Heart right ventricle (tissue), 16 donors: ENCODE results near the gene ANKS1B. TPM values are rescaled to one million over a fixed set of nuclear protein-coding genes. Genes with fewer than 3 reads are reported as not detected.

Source experiments
- ATAC-seq, 8 donors: fragments of 200-7000 bp; cut with Tn5 transposase; one replicate each; pipeline ENCODE4 v1.9.1; 2020; ENCODE audit warnings: mild to moderate bottlenecking in 8 of 8, moderate library complexity in 8 of 8, moderate number of reproducible peaks in 1 of 8
- DNase-seq, 2 donors: peaks; one replicate each; pipeline ENCODE4 v3.0.0-alpha.2; 2020
- H3K27ac ChIP-seq, 10 donors: fragments of 200-600 bp; sonication (generic) in 2 of 10; one replicate each; pipeline versions ENCODE4 v1.5.0 to v1.8.0; 2020 to 2022; ENCODE audit warnings: mild to moderate bottlenecking in 3 of 10
- H3K27me3 ChIP-seq, 7 donors: fragments of 200-600 bp; one replicate each; pipeline ENCODE4 v1.8.0; 2021 to 2022; ENCODE audit warnings: mild to moderate bottlenecking in 2 of 7
- H3K36me3 ChIP-seq, 9 donors: fragments of 200-600 bp; sonication (generic) in 1 of 9; one replicate each; pipeline versions ENCODE4 v1.5.0 to v1.8.0; 2020 to 2022; ENCODE audit warnings: mild to moderate bottlenecking in 2 of 9
- H3K4me1 ChIP-seq, 9 donors: fragments of 200-600 bp; sonication (generic) in 1 of 9; one replicate each; pipeline versions ENCODE4 v1.5.0 to v1.8.0; 2020 to 2022; ENCODE audit warnings: mild to moderate bottlenecking in 4 of 9
- H3K4me3 ChIP-seq, 10 donors: fragments of 200-600 bp; sonication (generic) in 2 of 10; one replicate each; pipeline versions ENCODE4 v1.5.0 to v1.8.0; 2020 to 2022; ENCODE audit warnings: mild to moderate bottlenecking in 7 of 10, moderate library complexity in 2 of 10
- H3K9me3 ChIP-seq, 11 donors: fragments of 200-600 bp in 10 of 11; sonication (generic) in 2 of 11; one replicate each; pipeline versions ENCODE4 v1.5.0 to v1.8.0; 2013 to 2022; ENCODE audit warnings: mild to moderate bottlenecking in 2 of 11, control low read depth in 1 of 11, moderate library complexity in 1 of 11
- CTCF ChIP-seq, 9 donors: fragments of 200-600 bp; sonication (generic) in 2 of 9; IDR thresholded peaks; one replicate each; pipeline versions ENCODE4 v1.5.0 to v1.8.0; 2021 to 2022; ENCODE audit warnings: antibody characterized with exemption in 9 of 9, mild to moderate bottlenecking in 5 of 9, moderate library complexity in 1 of 9
- WGBS, 2 donors: extraction: QIAGEN DNeasy Blood & Tissue Kit; methylation state at CpG; one replicate each; pipeline ENCODE4 v1.1.7; 2013; ENCODE audit warnings: inconsistent platforms in 1 of 2; 5-methylcytosine and 5-hydroxymethylcytosine counted together
- intact Hi-C, 10 donors: fragments of 100-400 bp; cut with DNase I; formaldehyde crosslinking; loops; one replicate each; pipeline versions ENCODE4 v1.11.1 to v1.14.2; 2022
- polyA plus RNA-seq, 2 donors: library from polyadenylated mRNA; stranded (reverse); fragments of 200-250 nt; gene quantifications; one replicate each; pipeline ENCODE4 v1.2.3, GENCODE V29; 2013
- total RNA-seq, 10 donors: library from RNA; stranded (reverse); fragmentation: NEBNext Ultra II Directional in 3 of 10; extraction: Animal tissue kit (Norgen Biotek cat#: 25700) in 3 of 10; gene quantifications; one replicate each; pipeline versions ENCODE4 v1.2.1 to v1.2.4, GENCODE V29; 2021 to 2023
- donor health status: Arrhythmogenic right ventricular cardiomyopathy.
- donor health status: ischemic (EF 13 %, LVEDD 7.1; RV severe dilation, severe dysfunction).
- donor health status: healthy with polysubstance abuse.
- donor health status: DM: no; HTN: yes; CAD: no.
- donor health status: DM: no; HTN: no; CAD: no.
- donor health status: ischemic (EF 25% LVEDD 6.9; RV normal size, moderate dysfunction).
- donor health status: ischemic (EF 25% LVEDD 5.7; RV mildly dilated, moderate dysfunction).
- donor health status: healthy.
- donor health status: DM: yes; HTN: yes; CAD: no.
- donor health status: Ischemic cardiomyopathy.
- donor health status: ischemic (EF 35%, LVEDD 5.7; RV mildly dilated, moderate dysfunction).
- donor health status: nonischemic (EF 11% LVEDD 7.7; RV severe dilation, severe dysfunction).
- donor health status: DM: yes; HTN: yes; CAD: no.
- donor health status: PGD.
- donor health status: ischemic (EF 29% LVEDD 5.4; RV normal size, mild dysfunction).
- donor health status: nonischemic (EF 23%, LVEDD 6.1; RV moderate dilation, normal function).

The ANKS1B gene
- total and polyA plus RNA-seq, 12 donors = 0.58 to 4.8 (median 1.8) TPM

DNA sequence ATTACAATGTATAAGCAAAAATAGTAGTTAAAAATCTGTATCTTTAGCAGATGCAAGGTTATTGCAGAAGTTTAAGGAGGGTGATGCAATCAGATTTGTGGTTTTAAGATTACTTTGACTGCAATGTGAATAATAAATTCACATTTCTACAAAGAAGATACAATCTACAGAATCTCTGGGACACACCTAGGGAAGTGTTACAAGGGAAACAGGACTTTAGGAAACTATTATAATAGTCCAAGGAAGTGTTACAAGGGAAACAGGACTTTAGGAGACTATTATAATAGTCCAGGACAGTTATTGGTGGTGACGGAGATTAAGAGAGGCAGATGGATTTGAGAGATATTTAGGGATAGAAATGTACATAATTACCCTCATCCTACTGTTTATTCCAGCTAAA lies 491.5 kb downstream of the ANKS1B start:
- Histone ChIP-seq H3K27me3 (no peaks in the 10 kb centered on the region), H3K4me3 (no peak overlapping the region), H3K4me1 (no peaks in the 10 kb centered on the region), H3K27ac (no peak overlapping the region), H3K36me3 (no peaks in the 10 kb centered on the region), H3K9me3 (peaks cover 0 to 9% (median 0%) of the 10 kb centered on the region in 11 donors)
- TF ChIP-seq CTCF (IDR thresholded peaks at IDR 0.05) = no peak
- no peak for DNase-seq
- no peak for ATAC-seq
- intact Hi-C loops = no loop called here
- WGBS, 2 donors = 78 to 84% methylated on average over 1 of the region's 1 CpG

GRCh38 chr12:99486277-99486676 lies 498.5 kb downstream of the ANKS1B start:
- WGBS, 2 donors = 34 to 67% methylated on average over 1 of the region's 1 CpG
- no peaks in the 10 kb centered on the region for H3K4me1 ChIP-seq
- no peak for DNase-seq
- intact Hi-C loops = no loop called here
- no peak for ATAC-seq
- peaks cover 0 to 55% (median 9%) of the 10 kb centered on the region in 11 donors for H3K9me3 ChIP-seq
- H3K27ac ChIP-seq = no peak overlapping the region
- no peaks in the 10 kb centered on the region for H3K27me3 ChIP-seq
- no peak for TF ChIP-seq CTCF (IDR thresholded peaks at IDR 0.05)
- H3K4me3 ChIP-seq = no peak overlapping the region
- H3K36me3 ChIP-seq = no peaks in the 10 kb centered on the region

DNA sequence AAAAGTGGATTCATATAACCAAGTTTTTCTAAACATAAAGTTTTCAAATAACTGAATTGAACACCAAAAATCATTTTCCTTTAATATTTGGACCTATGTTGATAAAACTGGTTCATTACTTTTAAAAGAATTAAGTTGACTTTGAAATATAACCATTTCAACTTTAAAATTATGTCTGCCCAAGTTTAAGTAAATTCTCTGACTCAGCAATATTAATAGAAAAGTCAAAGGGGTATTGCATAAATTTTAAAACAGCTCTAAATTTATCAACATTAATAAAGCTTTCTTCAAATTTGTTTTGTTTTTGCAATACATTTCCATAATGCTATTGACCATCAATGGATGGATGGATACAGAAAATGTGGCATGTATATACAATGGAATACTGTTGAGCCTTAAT lies 505.6 kb downstream of the ANKS1B start:
- ATAC-seq (no peak), DNase-seq (no peak)
- H3K4me3 ChIP-seq = no peak overlapping the region
- intact Hi-C loops = no loop called here
- H3K27ac ChIP-seq = no peak overlapping the region
- no peaks in the 10 kb centered on the region for H3K27me3 ChIP-seq
- no peak for TF ChIP-seq CTCF (IDR thresholded peaks at IDR 0.05)
- no peaks in the 10 kb centered on the region for H3K4me1 ChIP-seq
- no peaks in the 10 kb centered on the region for H3K36me3 ChIP-seq
- peaks cover 0 to 48% (median 8%) of the 10 kb centered on the region in 11 donors for H3K9me3 ChIP-seq

- no peaks in the 10 kb centered on the region for H3K36me3 ChIP-seq
- H3K4me3 ChIP-seq = no peak overlapping the region
- ATAC-seq (no peak), DNase-seq (no peak)
- TF ChIP-seq CTCF (IDR thresholded peaks at IDR 0.05) = no peak
- H3K9me3 ChIP-seq = peaks cover 0 to 28% (median 2%) of the 10 kb centered on the region in 11 donors
- intact Hi-C loops = no loop called here
- 69 to 77% methylated on average over 2 of the region's 2 CpGs for WGBS, 2 donors
- no peaks in the 10 kb centered on the region for H3K27me3 ChIP-seq
- H3K27ac ChIP-seq = no peak overlapping the region
- no peaks in the 10 kb centered on the region for H3K4me1 ChIP-seq
Measured at GRCh38 chr12:99476956-99477355, 507.8 kb downstream of the ANKS1B start.
